Measurements from ENCODE around the gene SLC6A19.

DNA sequence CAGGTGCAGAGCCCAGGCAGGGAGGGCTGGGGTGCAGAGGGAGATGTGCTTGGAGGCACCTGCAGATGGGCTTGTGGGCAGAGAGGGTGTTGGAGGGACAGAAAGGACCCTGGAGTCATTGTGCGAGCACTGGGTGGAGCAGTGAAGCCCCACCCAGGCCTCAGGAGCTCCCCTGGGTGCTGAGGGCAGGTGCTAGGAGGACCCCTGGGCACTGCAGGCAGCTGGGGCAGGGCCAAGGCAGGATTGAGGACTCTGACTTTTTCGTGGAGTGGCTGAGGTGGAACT is 13.5 kb downstream of the SLC6A19 start:
- no peak for TF ChIP-seq POLR2A (IDR thresholded peaks at IDR 0.05; ENCODE audit: low read length)
- no peak for TF ChIP-seq GATA1 (IDR thresholded peaks at IDR 0.05; ENCODE audit: low read depth, low read length)

Measured in erythroblast (primary cell).